AG09319 (cell line): ENCODE measurements around the gene SOX18.

Source experiments
- DNase-seq: peaks from one replicate; pipeline ENCODE4 v3.0.0-alpha.2; 2010; ENCODE audit warnings: low read depth; ENCODE audit errors: extremely low read depth
- TF ChIP-seq, protein P1 (sequence below): IDR thresholded peaks from 2 replicates; pipeline ENCODE4 v1.5.1; 2011; ENCODE audit warnings: low read depth, mild to moderate bottlenecking, inconsistent platforms, low read length, moderate library complexity

The SOX18 gene

GRCh38 chr20:64043768-64044167 is 5.7 kb downstream of the SOX18 start:
- DNase-seq, result no peak
- TF ChIP-seq, protein P1, sequence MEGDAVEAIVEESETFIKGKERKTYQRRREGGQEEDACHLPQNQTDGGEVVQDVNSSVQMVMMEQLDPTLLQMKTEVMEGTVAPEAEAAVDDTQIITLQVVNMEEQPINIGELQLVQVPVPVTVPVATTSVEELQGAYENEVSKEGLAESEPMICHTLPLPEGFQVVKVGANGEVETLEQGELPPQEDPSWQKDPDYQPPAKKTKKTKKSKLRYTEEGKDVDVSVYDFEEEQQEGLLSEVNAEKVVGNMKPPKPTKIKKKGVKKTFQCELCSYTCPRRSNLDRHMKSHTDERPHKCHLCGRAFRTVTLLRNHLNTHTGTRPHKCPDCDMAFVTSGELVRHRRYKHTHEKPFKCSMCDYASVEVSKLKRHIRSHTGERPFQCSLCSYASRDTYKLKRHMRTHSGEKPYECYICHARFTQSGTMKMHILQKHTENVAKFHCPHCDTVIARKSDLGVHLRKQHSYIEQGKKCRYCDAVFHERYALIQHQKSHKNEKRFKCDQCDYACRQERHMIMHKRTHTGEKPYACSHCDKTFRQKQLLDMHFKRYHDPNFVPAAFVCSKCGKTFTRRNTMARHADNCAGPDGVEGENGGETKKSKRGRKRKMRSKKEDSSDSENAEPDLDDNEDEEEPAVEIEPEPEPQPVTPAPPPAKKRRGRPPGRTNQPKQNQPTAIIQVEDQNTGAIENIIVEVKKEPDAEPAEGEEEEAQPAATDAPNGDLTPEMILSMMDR, result no peak

GRCh38 chr20:64042054-64042781 is 7.2 kb downstream of the SOX18 start:
- TF ChIP-seq, protein P1, result no peak
- no peak for DNase-seq

GRCh38 chr20:64041781-64042053 is 7.7 kb downstream of the SOX18 start:
- TF ChIP-seq, protein P1, result no peak
- DNase-seq, result no peak

GRCh38 chr20:64041040-64041780 is 8.2 kb downstream of the SOX18 start:
- TF ChIP-seq, protein P1, result no peak
- DNase-seq, result no peak

DNA sequence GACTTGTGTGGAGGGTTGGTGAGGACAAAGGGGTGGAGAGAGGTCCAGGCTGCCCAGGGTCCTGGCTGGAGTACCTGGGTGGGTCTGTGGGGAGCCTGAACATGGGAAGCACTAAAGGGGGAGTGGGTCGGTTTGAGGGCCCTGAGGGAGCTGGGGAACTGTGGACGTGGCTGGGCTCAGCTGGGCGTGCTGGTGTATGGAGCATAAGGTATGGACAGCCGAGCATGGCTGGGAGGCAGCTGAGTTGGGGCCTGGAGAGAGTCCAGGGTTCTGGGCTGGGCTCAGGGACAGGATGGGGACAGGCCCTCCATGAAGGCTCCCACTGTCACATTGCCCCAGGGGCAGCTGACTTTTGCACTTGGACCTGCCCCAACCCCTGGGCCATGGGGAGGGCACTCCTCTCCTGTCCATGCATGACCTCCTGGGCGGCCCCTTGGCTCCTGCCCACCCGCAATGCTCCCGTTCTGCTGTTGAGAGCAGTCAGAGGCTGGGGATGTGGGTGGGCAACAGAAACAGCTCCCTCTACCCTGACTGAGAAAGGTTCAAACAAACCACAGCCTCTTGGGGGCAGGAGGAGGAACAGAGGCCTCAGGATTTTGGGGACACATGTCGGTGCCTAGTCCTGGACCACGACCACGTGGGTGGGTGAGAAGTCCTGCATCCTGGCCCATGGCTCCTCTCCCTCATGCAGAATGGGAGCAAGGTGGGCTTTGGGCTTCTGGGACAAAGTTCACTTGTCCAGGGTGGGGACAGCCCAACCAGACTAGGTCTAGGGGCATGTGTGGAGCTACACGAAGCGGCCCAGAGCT is 9.0 kb downstream of the SOX18 start:
- TF ChIP-seq, protein P1, result no peak
- no peak for DNase-seq

DNA sequence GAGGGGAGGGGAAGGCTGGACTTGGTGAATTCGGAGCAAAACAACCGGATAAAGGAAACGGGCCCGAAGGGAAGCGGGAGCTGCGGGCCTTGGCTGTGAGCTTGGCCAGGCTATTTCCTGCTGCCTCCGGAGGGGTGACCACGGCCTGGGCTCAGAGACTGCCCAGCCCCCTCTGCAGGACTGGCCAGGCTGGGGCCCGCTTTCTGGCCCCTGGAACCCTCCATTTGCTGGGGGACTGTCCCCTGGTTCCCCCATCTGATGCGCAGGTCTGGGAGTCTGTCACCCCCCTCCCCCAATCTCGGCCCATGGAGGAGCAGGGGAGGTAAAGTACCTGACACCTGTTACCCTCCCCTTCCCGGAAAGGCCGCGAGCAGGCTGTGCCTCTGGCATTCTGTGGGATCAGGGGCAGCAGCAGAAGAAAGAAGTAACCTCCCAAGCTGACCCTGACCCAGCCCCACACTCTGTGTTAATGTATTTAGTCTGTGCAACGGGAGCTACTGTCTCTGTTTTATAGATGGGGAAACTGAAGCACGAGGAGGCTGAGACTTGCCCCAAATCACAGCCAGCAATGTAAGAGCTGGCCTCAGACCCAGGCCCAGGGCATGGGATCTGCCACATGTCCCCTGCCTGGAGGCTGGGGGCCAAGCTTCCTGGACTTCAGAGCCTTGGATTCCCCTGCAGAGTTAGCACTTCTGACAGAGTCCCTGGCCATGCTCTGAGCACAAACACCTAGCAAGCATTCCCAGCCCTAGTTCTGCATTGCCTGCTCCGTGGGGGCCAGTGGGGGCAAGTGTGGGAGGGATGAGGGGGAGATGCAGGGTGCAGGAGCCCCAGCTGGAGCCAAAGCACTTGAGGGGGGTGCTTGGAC is 9.9 kb downstream of the SOX18 start:
- DNase-seq, result no peak
- TF ChIP-seq, protein P1, result no peak
